ENCODE data around the gene LINS1. TPM values are rescaled to one million over a fixed set of nuclear protein-coding genes. Genes with fewer than 3 reads are reported as not detected.

The LINS1 gene
- total RNA-seq, 1 donor from 2014 or later = 33.3 TPM

GRCh38 chr15:100616700-100617099 lies 14.7 kb upstream of the LINS1 start:
- H3K27ac Mint-ChIP-seq = no peak overlapping the region
- H3K4me1 Mint-ChIP-seq = peaks cover 12% of the 10 kb centered on the region
- CTCF ChIA-PET = no interaction called here
- peaks cover 78% of the 10 kb centered on the region for H3K36me3 Mint-ChIP-seq (ENCODE audit: low read depth)
- POLR2A ChIA-PET = no interaction called here
- ATAC-seq (ENCODE audit: low read depth) = no peak
- no peak overlapping the region for H3K4me3 Mint-ChIP-seq
- DNase-seq = no peak
- no peaks in the 10 kb centered on the region for H3K27me3 Mint-ChIP-seq
- TF ChIP-seq CTCF (IDR thresholded peaks at IDR 0.05) = no peak
- H3K9me3 Mint-ChIP-seq = no peaks in the 10 kb centered on the region
- intact Hi-C loops (cut with micrococcal nuclease) = no loop called here

GRCh38 chr15:100615801-100616200 lies 13.8 kb upstream of the LINS1 start:
- no peaks in the 10 kb centered on the region for H3K9me3 Mint-ChIP-seq
- peaks cover 12% of the 10 kb centered on the region for H3K4me1 Mint-ChIP-seq
- H3K27me3 Mint-ChIP-seq = no peaks in the 10 kb centered on the region
- ChIA-PET POLR2A (no interaction called here), CTCF (no interaction called here)
- H3K27ac Mint-ChIP-seq = no peak overlapping the region
- peaks cover 82% of the 10 kb centered on the region for H3K36me3 Mint-ChIP-seq (ENCODE audit: low read depth)
- H3K4me3 Mint-ChIP-seq = no peak overlapping the region
- no peak for TF ChIP-seq CTCF (IDR thresholded peaks at IDR 0.05)
- ATAC-seq (ENCODE audit: low read depth) = no peak
- intact Hi-C loops (cut with micrococcal nuclease) = no loop called here
- DNase-seq = no peak

GRCh38 chr15:100614918-100615317 lies 12.9 kb upstream of the LINS1 start:
- ATAC-seq (ENCODE audit: low read depth) (no peak), DNase-seq (no peak)
- no peaks in the 10 kb centered on the region for H3K27me3 Mint-ChIP-seq
- H3K27ac Mint-ChIP-seq = no peak overlapping the region
- no peak overlapping the region for H3K4me3 Mint-ChIP-seq
- H3K4me1 Mint-ChIP-seq = peaks cover 11% of the 10 kb centered on the region
- H3K9me3 Mint-ChIP-seq = no peaks in the 10 kb centered on the region
- peaks cover 82% of the 10 kb centered on the region for H3K36me3 Mint-ChIP-seq (ENCODE audit: low read depth)
- intact Hi-C loops (cut with micrococcal nuclease) = no loop called here
- TF ChIP-seq CTCF (IDR thresholded peaks at IDR 0.05) = no peak
- ChIA-PET POLR2A (no interaction called here), CTCF (no interaction called here)

- intact Hi-C loops (cut with micrococcal nuclease) = no loop called here
- no peak for TF ChIP-seq CTCF (IDR thresholded peaks at IDR 0.05)
- DNase-seq (no peak), ATAC-seq (ENCODE audit: low read depth) (no peak)
- Mint-ChIP-seq H3K27me3 (no peaks in the 10 kb centered on the region), H3K27ac (no peak overlapping the region), H3K4me1 (peaks cover 5% of the 10 kb centered on the region), H3K4me3 (no peak overlapping the region), H3K9me3 (no peaks in the 10 kb centered on the region), H3K36me3 (ENCODE audit: low read depth) (peaks cover 84% of the 10 kb centered on the region)
- ChIA-PET CTCF (no interaction called here), POLR2A (interaction anchor here (0.7 kb wide), 1 partner anchor 681 kb away, joined by 4 read pairs; the partner anchor contains the start of gene SNRPA1)
Observed at GRCh38 chr15:100614336-100614735, 12.4 kb upstream of the LINS1 start.

GRCh38 chr15:100613208-100613607 lies 11.2 kb upstream of the LINS1 start:
- no peak overlapping the region for H3K27ac Mint-ChIP-seq
- peaks cover 80% of the 10 kb centered on the region for H3K36me3 Mint-ChIP-seq (ENCODE audit: low read depth)
- no peak overlapping the region for H3K4me3 Mint-ChIP-seq
- intact Hi-C loops (cut with micrococcal nuclease) = no loop called here
- DNase-seq (no peak), ATAC-seq (ENCODE audit: low read depth) (no peak)
- no peak for TF ChIP-seq CTCF (IDR thresholded peaks at IDR 0.05)
- POLR2A ChIA-PET = no interaction called here
- H3K9me3 Mint-ChIP-seq = no peaks in the 10 kb centered on the region
- H3K4me1 Mint-ChIP-seq = no peaks in the 10 kb centered on the region
- CTCF ChIA-PET = no interaction called here
- H3K27me3 Mint-ChIP-seq = no peaks in the 10 kb centered on the region
